ENCODE data around the gene UNC13A.

- TF ChIP-seq CTCF (IDR thresholded peaks at IDR 0.05) = no peak
- TF ChIP-seq POLR2A (IDR thresholded peaks at IDR 0.05) = no peak
- TF ChIP-seq POLR2AphosphoS5 (IDR thresholded peaks at IDR 0.05) = no peak
Measured at GRCh38 chr19:17722655-17723240, 34.6 kb upstream of the UNC13A start.

Measured in upper lobe of left lung (tissue), 4 donors.